HG03097 (cell line): ENCODE results near the gene EMCN.

ENCODE experiments used
- ATAC-seq: cut with Tn5 transposase; IDR thresholded peaks from one replicate; pipeline ENCODE4 v1.9.1; 2021; ENCODE audit not compliant: unreplicated experiment, low FRiP score

Gene EMCN

DNA sequence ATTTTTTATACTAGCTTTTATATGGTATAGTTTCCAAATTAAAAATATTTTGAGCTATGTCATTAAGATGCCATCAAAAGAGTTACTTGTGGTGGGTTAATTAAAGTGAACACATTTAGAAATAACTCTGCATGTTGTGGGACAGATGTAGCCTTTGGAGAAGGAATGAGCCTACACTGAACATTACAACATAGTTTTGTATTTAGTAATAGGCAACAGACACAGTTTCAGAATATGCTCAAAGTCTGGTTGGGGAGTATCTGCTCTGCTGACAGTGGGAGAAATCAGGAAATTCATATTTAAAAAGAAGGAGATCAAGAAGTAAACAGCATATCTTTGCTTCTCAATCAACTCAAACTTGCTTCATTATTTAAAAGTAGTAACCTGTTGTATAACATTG, 23.7 kb downstream of the EMCN start:
- ATAC-seq = no peak

GRCh38 chr4:100493756-100494155, 24.1 kb downstream of the EMCN start:
- no peak for ATAC-seq

GRCh38 chr4:100492129-100492528, 25.7 kb downstream of the EMCN start:
- no peak for ATAC-seq

DNA sequence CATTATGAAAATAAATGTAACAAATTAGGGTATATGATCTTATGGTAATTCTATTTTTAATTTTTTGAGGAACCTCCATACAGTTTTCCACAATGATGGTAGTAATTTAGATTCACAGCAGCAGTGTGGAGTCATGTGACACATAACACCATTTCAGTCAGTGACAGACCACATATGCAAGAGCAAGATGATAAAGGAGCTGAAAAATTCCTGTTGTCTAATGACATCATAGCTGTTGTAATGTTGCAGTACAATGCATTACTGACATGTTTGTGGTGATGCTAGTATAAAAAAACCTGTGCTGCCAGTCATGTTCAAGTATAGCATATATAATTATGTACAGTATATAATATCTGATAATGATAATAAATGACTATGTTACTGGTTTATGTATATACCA, 28.5 kb downstream of the EMCN start:
- ATAC-seq = no peak

- no peak for ATAC-seq
Measured at GRCh38 chr4:100486496-100486895, 31.3 kb downstream of the EMCN start.

DNA sequence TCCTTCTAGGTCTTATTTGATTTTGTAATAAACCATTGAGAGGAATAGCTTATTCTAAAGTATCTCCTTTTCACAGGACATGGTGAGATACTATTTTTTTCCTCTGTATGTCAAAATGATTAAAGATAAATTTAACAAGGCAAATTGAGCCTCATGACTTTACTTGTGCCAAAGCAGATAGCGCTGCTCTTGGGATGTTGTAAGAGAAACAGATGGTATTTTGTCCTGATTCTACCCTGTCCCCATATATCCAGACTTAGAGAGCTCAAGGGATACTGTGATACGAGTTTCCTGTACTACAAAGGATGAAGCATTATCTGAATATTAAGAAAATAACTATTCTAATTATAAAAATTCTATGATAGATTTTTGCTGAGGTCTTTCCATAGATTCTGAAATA, 34.0 kb downstream of the EMCN start:
- ATAC-seq = no peak

DNA sequence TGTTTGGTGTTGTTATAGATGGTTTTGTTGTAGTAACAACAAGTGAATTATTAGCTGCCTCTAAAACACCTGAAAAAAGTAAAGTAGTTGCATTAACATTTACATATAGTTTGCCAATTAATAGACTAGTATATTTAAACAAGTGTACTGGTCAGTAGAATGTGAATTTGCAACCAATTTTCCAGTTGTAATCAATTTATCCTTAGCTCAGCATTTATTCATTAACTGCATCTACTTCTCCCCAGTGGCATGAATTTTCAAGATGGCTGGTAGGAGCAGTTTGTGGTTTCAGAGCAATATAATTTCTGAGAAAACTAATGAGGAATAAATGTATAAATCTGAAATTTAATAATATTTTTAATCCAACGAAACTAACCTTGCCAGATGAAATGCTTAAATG, 37.9 kb downstream of the EMCN start:
- no peak for ATAC-seq

- ATAC-seq = no peak
Measured at GRCh38 chr4:100469555-100469954, 48.3 kb downstream of the EMCN start.

DNA sequence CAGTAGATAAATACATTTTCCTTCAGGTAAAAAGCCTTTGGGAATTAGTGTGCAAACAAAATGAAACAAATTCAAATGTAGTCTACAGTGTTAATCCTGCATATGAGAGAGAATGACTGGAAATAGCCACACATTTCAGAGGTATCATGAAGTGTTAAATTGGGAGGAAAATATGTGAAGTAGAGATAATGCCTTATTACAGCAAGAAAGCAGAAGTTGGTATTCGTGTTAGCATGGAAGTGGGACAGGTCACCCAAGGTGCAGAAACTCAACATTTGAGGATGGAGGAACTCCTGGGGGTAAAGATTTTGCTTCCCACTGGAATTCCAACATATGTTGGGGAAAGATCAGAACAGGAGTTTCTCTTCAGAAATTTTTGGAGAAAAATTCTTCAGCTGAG, 51.3 kb downstream of the EMCN start:
- no peak for ATAC-seq

DNA sequence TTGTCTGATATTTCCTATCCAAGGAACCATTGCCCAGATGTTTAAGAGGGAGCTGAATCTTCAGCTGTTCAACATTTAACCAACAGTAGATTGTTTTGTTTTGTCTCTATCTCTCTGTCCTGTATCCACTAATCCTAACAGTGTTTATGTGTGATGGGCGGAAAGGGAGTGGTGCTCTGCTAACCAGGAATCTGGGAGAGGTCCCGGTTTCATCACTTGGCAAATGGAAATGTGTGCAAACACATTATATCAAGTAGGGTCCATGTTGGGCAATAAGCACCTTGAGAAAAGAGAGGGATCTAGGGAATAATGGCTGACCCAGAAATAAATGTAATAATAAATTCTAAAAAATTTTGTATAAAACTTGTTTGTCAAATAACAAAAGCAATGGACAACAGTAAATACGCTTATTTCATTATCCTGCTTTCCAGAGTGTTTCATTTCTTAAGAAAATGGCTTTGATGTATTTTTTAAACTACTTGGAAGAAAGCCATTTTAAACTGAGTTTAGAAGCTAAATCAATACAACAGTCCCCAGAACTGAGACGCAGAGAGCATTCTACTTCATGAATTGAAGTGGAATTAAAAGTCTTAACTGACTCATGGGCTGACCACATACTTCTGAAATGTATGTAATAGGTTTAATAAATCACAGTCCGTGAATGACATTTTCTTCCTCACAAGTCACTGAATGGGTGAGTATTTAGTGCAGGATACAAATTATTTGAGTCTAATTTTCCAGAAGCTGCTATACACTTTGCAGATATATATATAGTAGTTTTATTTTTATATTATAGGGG, 55.8 kb downstream of the EMCN start:
- ATAC-seq = no peak

GRCh38 chr4:100450449-100450848, 67.4 kb downstream of the EMCN start:
- ATAC-seq = no peak

GRCh38 chr4:100431416-100431815, 86.4 kb downstream of the EMCN start:
- ATAC-seq = no peak

DNA sequence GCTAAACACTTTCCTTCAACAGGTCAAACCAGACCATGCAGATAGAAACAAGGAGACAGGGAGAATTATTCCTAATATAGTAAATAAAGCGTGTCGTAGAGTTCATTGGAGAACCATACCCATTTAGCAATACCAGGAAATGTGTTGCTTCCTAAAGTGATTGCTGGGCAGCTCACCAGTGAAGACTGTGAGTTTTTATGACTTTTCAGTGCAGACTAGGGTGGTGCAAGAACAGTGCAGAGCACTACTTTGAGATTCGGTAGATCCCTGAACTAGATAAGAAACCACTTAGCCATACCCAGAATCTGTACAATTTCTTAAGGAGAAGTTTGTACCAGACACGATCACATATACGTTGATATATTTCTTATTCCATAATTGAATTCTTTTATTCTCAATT, 87.4 kb downstream of the EMCN start:
- no peak for ATAC-seq

- ATAC-seq = no peak
Measured at GRCh38 chr4:100429616-100430015, 88.2 kb downstream of the EMCN start.

- no peak for ATAC-seq
Measured at GRCh38 chr4:100428051-100428450, 89.8 kb downstream of the EMCN start.

- ATAC-seq = no peak
Measured at GRCh38 chr4:100424376-100424775, 93.4 kb downstream of the EMCN start.

DNA sequence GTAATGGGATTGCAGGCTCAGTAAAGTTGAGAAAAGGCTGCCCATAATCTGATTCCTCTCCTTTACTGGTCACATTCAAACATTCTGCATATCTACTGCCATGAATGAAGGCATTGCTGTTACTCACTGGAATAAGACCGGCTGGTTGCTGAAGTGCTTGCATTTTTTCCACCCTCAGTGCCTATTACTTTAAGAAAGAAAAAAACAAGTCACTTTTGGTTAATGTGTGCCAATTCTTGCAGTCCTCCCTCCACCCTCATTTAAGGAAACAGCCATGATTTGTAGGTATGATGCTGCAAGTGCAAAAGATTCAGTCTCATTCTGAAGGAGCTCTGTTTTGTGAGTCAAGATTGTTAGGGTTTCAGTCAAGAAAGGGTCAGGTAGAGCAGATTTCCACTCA, 94.9 kb downstream of the EMCN start:
- no peak for ATAC-seq

DNA sequence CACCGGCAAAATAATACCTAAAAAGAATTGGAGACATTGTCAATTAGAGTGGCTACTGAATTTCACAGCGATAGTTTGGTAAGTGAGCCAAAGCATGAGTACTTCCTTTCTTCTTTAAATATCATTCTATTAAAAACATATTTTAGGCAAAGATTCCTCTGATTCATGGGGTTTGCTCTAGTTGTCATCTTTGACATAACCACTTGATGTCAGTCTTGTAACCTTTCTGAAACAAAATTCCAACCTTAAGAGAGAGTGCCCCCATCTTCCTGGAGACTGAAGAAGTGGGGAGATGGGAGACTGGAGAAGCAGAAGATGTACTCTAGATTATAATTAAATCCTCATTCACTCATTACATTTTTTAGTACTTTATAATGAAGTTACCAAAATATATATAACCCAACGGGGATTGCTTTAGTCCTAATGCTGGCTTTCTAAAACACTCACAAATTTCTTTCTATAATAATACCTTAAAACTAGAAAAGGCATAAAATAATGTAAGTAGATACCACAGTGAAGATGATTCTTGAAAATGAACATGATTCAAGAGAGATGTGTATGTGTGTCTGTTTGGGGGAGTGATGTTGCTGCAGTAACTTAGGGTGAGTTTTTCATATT, 96.4 kb downstream of the EMCN start:
- ATAC-seq = no peak

- ATAC-seq = no peak
Measured at GRCh38 chr4:100420571-100420970, 97.3 kb downstream of the EMCN start.

DNA sequence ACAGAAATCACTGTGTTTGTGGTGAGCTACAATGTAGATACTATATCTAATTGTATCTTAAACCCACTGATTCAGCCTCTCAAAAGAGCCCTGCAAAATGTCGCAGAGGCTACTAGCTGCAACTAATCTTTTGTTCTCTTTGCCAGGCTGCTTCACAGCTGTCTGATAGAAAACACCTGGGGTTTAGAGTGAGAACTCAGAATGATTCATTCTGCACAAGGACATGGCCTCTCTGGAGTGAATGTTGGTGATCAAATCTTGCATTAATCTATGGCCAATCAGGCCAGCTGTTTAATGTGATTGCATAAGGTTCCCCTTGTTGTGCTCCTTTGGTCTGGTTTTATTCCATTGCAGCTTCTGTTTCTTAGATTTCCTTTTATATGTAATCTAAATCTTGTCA, 100.3 kb downstream of the EMCN start:
- ATAC-seq = no peak

DNA sequence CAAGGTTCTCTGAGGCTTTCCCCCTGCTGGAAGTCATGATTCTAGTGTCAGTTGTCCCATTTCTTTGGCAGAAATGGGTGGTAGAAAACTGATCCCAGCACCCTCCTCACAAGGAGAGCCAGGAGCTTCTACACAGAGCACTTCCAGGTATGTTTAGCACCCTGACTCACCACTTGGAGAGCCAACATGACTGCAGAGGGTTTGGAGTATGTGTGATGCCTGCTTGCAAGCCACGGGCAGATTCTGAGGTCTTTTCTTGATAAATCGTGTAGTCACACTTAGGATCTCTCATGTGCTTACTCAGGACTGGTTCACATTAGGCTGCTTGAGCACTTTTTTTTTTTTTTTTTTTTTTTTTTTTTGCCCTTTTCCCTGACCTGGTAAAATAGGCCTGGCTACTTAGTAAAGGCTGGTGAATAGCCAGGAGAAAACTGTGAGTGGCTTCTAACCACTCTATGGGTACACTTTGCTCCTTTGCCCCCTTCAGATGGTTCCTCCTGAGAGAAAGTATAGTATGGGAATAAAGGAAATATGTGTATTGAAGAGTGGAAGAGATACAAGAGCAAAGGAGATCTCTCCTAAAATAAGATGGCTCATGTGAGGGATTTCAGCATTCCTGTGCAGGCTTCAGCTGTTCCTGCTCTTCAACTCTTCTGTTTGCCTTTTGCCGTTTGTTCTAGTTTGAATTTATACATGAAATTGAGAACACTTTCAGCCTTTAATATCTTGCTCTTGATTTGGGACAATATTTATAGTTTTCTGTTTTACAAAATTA, 103.6 kb downstream of the EMCN start:
- no peak for ATAC-seq

- no peak for ATAC-seq
Measured at GRCh38 chr4:100391863-100392262, 126.0 kb downstream of the EMCN start.
